ENCODE results near the gene OR13C5. TPM values are rescaled to one million over a fixed set of nuclear protein-coding genes. Genes with fewer than 3 reads are reported as not detected.

Gene OR13C5
- total RNA-seq, 1 experiment from 2014 or later: not detected

DNA sequence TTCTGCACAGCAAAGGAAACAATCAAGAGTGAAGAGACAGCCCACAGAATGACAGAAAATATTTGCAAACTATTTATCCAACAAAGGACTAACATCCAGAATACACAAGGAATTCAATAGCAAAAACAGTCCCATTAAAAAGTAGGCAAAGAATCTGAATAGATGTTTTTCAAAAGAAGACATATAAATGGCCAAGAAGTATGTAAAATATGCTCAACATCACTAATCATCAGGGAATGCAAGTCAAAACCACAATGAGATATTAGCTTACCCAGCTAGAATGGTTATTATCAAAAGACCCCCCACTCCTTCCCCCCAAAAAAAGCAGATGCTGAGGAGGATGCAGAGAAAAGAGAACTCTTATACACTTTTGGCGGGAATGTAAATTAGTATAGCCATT, 43.7 kb downstream of the OR13C5 start:
- ATAC-seq (no peak), DNase-seq (ENCODE audit: low read depth, low spot score) (no peak)
- Histone ChIP-seq H3K9ac (ENCODE audit: low read length) (no peak overlapping the region), H3K27me3 (ENCODE audit: insufficient read depth, low read length) (no peaks in the 10 kb centered on the region), H2AFZ (ENCODE audit: low read depth, low read length, poor library complexity, severe bottlenecking) (no peak overlapping the region), H3K79me2 (ENCODE audit: insufficient read depth, low read length) (no peaks in the 10 kb centered on the region), H3K4me1 (ENCODE audit: control insufficient read depth in 1 of 2, insufficient read depth in 2 of 2, low read length in 2 of 2) (no peaks in the 10 kb centered on the region), H3K4me2 (ENCODE audit: low read length) (no peak overlapping the region), H3K27ac (ENCODE audit: low read depth, low read length) (no peak overlapping the region), H3K4me3 (replicated peaks in 1 of 2; ENCODE audit: low read depth in 1 of 2, low read length in 2 of 2) (no peak overlapping the region), H3K9me3 (ENCODE audit: control insufficient read depth in 1 of 2, insufficient read depth in 1 of 2, low read depth in 1 of 2, low read length in 2 of 2) (no peaks in the 10 kb centered on the region), H3K36me3 (ENCODE audit: control insufficient read depth in 1 of 2, insufficient read depth in 2 of 2, low read length in 2 of 2) (no peaks in the 10 kb centered on the region), H3K9me2 (ENCODE audit: insufficient read depth) (no peaks in the 10 kb centered on the region), H4K20me1 (ENCODE audit: insufficient read depth) (no peaks in the 10 kb centered on the region)
- TF ChIP-seq ELF1 (IDR thresholded peaks at IDR 0.05; ENCODE audit: borderline replicate concordance, low read depth) (no peak), SP1 (IDR thresholded peaks at IDR 0.05; ENCODE audit: low read depth) (no peak), SIN3A (IDR thresholded peaks at IDR 0.05; ENCODE audit: low read depth) (no peak)
- ChIA-PET CTCF (no interaction called here), RAD21 (ENCODE audit: low non-redundant PET in 1 of 2, low total read pairs in 2 of 2, uncharacterized antibody in 2 of 2, unreplicated experiment in 2 of 2) (no interaction called here), POLR2A (no interaction called here)
- intact Hi-C loops (cut with micrococcal nuclease): no loop called here
- BruUV-seq (replicated peaks): no TSS peak

DNA sequence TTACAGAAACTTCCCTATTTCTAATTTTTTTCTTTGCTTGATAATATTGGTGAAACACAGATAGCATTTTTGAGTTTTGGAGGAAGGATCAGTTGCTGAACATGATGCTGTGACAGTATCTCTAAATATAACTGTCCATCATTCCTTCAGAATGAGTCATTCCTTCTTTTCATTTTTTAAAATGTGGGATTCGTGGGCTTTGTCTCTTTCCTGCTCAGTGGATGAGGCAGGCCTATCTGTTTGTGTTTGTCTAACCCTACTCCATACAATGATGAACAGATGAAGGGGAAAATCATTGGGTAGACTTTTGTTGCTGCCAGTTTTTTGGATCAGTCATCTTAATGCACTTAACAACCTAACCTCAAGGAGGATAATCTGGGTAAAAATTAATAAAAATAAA, 46.0 kb downstream of the OR13C5 start:
- DNase-seq (ENCODE audit: low read depth, low spot score) (no peak), ATAC-seq (no peak)
- no peak overlapping the region for H3K4me3 ChIP-seq (replicated peaks in 1 of 2; ENCODE audit: low read depth in 1 of 2, low read length in 2 of 2)
- no peaks in the 10 kb centered on the region for H3K9me3 ChIP-seq (ENCODE audit: control insufficient read depth in 1 of 2, insufficient read depth in 1 of 2, low read depth in 1 of 2, low read length in 2 of 2)
- TF ChIP-seq TCF7L2 (IDR thresholded peaks at IDR 0.05; ENCODE audit: borderline replicate concordance, extremely low read depth, insufficient read depth, insufficient read length) (no peak), FOSL1 (IDR thresholded peaks at IDR 0.05; ENCODE audit: low read depth) (no peak), CEBPB (IDR thresholded peaks at IDR 0.05; ENCODE audit: low read depth) (no peak), JUND (IDR thresholded peaks at IDR 0.05) (no peak), EZH2phosphoT487 (IDR thresholded peaks at IDR 0.05; ENCODE audit: borderline replicate concordance) (no peak)
- TF ChIP-seq, protein P1, sequence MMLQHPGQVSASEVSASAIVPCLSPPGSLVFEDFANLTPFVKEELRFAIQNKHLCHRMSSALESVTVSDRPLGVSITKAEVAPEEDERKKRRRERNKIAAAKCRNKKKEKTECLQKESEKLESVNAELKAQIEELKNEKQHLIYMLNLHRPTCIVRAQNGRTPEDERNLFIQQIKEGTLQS (IDR thresholded peaks at IDR 0.05): no peak
- TF ChIP-seq, protein P2, sequence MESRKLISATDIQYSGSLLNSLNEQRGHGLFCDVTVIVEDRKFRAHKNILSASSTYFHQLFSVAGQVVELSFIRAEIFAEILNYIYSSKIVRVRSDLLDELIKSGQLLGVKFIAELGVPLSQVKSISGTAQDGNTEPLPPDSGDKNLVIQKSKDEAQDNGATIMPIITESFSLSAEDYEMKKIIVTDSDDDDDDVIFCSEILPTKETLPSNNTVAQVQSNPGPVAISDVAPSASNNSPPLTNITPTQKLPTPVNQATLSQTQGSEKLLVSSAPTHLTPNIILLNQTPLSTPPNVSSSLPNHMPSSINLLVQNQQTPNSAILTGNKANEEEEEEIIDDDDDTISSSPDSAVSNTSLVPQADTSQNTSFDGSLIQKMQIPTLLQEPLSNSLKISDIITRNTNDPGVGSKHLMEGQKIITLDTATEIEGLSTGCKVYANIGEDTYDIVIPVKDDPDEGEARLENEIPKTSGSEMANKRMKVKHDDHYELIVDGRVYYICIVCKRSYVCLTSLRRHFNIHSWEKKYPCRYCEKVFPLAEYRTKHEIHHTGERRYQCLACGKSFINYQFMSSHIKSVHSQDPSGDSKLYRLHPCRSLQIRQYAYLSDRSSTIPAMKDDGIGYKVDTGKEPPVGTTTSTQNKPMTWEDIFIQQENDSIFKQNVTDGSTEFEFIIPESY (IDR thresholded peaks at IDR 0.05; ENCODE audit: extremely low read depth, insufficient replicate concordance, low read length): no peak
- TF ChIP-seq, protein P3, sequence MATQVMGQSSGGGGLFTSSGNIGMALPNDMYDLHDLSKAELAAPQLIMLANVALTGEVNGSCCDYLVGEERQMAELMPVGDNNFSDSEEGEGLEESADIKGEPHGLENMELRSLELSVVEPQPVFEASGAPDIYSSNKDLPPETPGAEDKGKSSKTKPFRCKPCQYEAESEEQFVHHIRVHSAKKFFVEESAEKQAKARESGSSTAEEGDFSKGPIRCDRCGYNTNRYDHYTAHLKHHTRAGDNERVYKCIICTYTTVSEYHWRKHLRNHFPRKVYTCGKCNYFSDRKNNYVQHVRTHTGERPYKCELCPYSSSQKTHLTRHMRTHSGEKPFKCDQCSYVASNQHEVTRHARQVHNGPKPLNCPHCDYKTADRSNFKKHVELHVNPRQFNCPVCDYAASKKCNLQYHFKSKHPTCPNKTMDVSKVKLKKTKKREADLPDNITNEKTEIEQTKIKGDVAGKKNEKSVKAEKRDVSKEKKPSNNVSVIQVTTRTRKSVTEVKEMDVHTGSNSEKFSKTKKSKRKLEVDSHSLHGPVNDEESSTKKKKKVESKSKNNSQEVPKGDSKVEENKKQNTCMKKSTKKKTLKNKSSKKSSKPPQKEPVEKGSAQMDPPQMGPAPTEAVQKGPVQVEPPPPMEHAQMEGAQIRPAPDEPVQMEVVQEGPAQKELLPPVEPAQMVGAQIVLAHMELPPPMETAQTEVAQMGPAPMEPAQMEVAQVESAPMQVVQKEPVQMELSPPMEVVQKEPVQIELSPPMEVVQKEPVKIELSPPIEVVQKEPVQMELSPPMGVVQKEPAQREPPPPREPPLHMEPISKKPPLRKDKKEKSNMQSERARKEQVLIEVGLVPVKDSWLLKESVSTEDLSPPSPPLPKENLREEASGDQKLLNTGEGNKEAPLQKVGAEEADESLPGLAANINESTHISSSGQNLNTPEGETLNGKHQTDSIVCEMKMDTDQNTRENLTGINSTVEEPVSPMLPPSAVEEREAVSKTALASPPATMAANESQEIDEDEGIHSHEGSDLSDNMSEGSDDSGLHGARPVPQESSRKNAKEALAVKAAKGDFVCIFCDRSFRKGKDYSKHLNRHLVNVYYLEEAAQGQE (IDR thresholded peaks at IDR 0.05; ENCODE audit: low read depth): no peak
- no peaks in the 10 kb centered on the region for H4K20me1 ChIP-seq (ENCODE audit: insufficient read depth)
- BruUV-seq (replicated peaks): no TSS peak
- no peaks in the 10 kb centered on the region for H3K4me1 ChIP-seq (ENCODE audit: control insufficient read depth in 1 of 2, insufficient read depth in 2 of 2, low read length in 2 of 2)
- no peaks in the 10 kb centered on the region for H3K36me3 ChIP-seq (ENCODE audit: control insufficient read depth in 1 of 2, insufficient read depth in 2 of 2, low read length in 2 of 2)
- RAD21 ChIA-PET (ENCODE audit: low non-redundant PET in 1 of 2, low total read pairs in 2 of 2, uncharacterized antibody in 2 of 2, unreplicated experiment in 2 of 2): no interaction called here
- no peak overlapping the region for H3K9ac ChIP-seq (ENCODE audit: low read length)
- no peaks in the 10 kb centered on the region for H3K27me3 ChIP-seq (ENCODE audit: insufficient read depth, low read length)
- intact Hi-C loops (cut with micrococcal nuclease): no loop called here
- no peak overlapping the region for H2AFZ ChIP-seq (ENCODE audit: low read depth, low read length, poor library complexity, severe bottlenecking)
- no peaks in the 10 kb centered on the region for H3K79me2 ChIP-seq (ENCODE audit: insufficient read depth, low read length)
- POLR2A ChIA-PET: no interaction called here
- CTCF ChIA-PET: no interaction called here
- H3K9me2 ChIP-seq (ENCODE audit: insufficient read depth): no peaks in the 10 kb centered on the region
- H3K4me2 ChIP-seq (ENCODE audit: low read length): no peak overlapping the region
- no peak overlapping the region for H3K27ac ChIP-seq (ENCODE audit: low read depth, low read length)
